Motor neuron (in vitro differentiated cells): ENCODE measurements around the gene CRHBP. TPM values are rescaled to one million over a fixed set of nuclear protein-coding genes. Genes with fewer than 3 reads are reported as not detected.
"Not testable (repeated sequence)": the region's sequence is repeated elsewhere in the genome, so short reads cannot be mapped to it uniquely, and the experiment has no call there.

Source experiments
- ATAC-seq, 8 experiments: fragments of 200-7000 bp; cut with Tn5 transposase; replicated peaks in 6 of 8; 2 replicates each; pipeline ENCODE4 v1.8.0; 2021; ENCODE audit warnings: mild to moderate bottlenecking in 8 of 8, moderate library complexity in 8 of 8
- H3K27ac ChIP-seq, 2 donors: fragments of 250-450 bp; sonication (Bioruptor Pico); 2 replicates each; pipeline ENCODE4 v1.9.0; 2021; ENCODE audit warnings: antibody characterized with exemption in 2 of 2, mild to moderate bottlenecking in 2 of 2, moderate library complexity in 1 of 2
- H3K4me1 ChIP-seq, 2 donors: fragments of 250-450 bp; sonication (Bioruptor Pico); replicated peaks in 1 of 2; 2 replicates each; pipeline ENCODE4 v1.6.1; 2021; ENCODE audit warnings: antibody characterized with exemption in 2 of 2, mild to moderate bottlenecking in 2 of 2, moderate library complexity in 1 of 2
- H3K4me3 ChIP-seq, 5 donors: fragments of 250-450 bp; sonication (Bioruptor Pico); 2 replicates each; pipeline ENCODE4 v1.9.0; 2021; ENCODE audit warnings: antibody characterized with exemption in 5 of 5, mild to moderate bottlenecking in 5 of 5, moderate library complexity in 4 of 5
- WGBS, 10 experiments: fragments of 450-650 bp; shearing (Covaris generic); methylation state at CpG; one replicate each; pipeline ENCODE4 v1.0.0; 2022; 5-methylcytosine and 5-hydroxymethylcytosine counted together
- in situ Hi-C, 9 experiments: fragments of 400-800 bp; cut with MboI; loops; one replicate each; pipeline ENCODE4 v1.15.0; 2021; ENCODE audit warnings: low sequenced_read_pairs in 9 of 9, low pct_unique_long_range_greater_than_20kb in 2 of 9; ENCODE audit not compliant: unreplicated experiment in 9 of 9
- total RNA-seq, 8 experiments: library from RNA; unstranded; fragments of 300-600 nt; gene quantifications; 2 replicates each; pipeline versions ENCODE4 v1.2.3 to v1.2.4, GENCODE V29; 2022

Gene CRHBP
- total RNA-seq, 8 experiments from 2014 or later, result 0.25 to 2.4 (median 0.38) TPM; not detected in 1

GRCh38 chr5:76942581-76942980 lies 10.3 kb upstream of the CRHBP start:
- peak in 2 of 8 experiments; percentile 63 to 79 for ATAC-seq

GRCh38 chr5:76943006-76943405 lies 9.8 kb upstream of the CRHBP start:
- peak in 3 of 8 experiments; percentile 25 to 59 (median 46) for ATAC-seq
- Histone ChIP-seq H3K27ac (no peak overlapping the region), H3K4me1 (no peaks in the 10 kb centered on the region), H3K4me3 (no peak overlapping the region)
- in situ Hi-C loops, result no loop called here
- WGBS, 10 experiments, result 40 to 100% (median 55%) methylated on average over 1 of the region's 3 CpGs; no CpG with 5 or more reads in 6 of the 10 experiments

More at GRCh38 chr5:76942581-76942980, 10.3 kb upstream of the CRHBP start:
- Histone ChIP-seq H3K4me1 (no peaks in the 10 kb centered on the region), H3K4me3 (no peak overlapping the region), H3K27ac (no peak overlapping the region)
- WGBS, 10 experiments, result 0 to 100% (median 67%) methylated on average over 1 of the region's 1 CpG; no CpG with 5 or more reads in 3 of the 10 experiments
- in situ Hi-C loops, result no loop called here

DNA sequence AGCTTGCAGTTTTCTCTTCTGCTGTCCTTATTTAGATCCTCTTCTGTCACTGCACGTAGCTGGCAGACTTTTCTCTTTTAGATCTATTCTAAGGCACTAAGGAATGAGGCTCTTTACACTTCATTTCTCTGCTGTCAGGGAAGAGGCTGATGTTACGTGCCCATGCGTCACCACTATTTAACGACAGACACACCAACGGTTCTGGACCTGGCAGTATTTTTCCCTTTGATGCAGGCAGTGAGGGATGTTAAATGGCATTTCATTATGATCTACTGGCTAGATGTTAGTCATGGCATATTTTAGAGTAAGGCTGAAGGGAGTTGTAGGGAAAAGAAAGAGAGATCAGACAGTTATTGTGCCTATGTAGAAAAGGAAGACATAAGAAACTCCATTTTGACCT lies 8.2 kb upstream of the CRHBP start:
- no peak overlapping the region for H3K27ac ChIP-seq
- 20 to 86% (median 62%) methylated on average over 1 to 5 of the region's 5 CpGs; no CpG with 5 or more reads in 2 of the 10 experiments for WGBS, 10 experiments
- ATAC-seq, result peak in 1 of 8 experiments; percentile 32
- no peak overlapping the region for H3K4me3 ChIP-seq
- in situ Hi-C loops, result no loop called here
- no peaks in the 10 kb centered on the region for H3K4me1 ChIP-seq

GRCh38 chr5:76945238-76945637 lies 7.6 kb upstream of the CRHBP start:
- ATAC-seq, H3K4me1 ChIP-seq, in situ Hi-C loops, H3K4me3 ChIP-seq, H3K27ac ChIP-seq: not testable (repeated sequence)
- 57 to 100% (median 80%) methylated on average over 1 to 6 of the region's 9 CpGs; no CpG with 5 or more reads in 6 of the 10 experiments for WGBS, 10 experiments

- in situ Hi-C loops, result no loop called here
- Histone ChIP-seq H3K27ac (no peak overlapping the region), H3K4me1 (no peaks in the 10 kb centered on the region), H3K4me3 (no peak overlapping the region)
- 65 to 100% (median 100%) methylated on average over 1 to 2 of the region's 2 CpGs; no CpG with 5 or more reads in 1 of the 10 experiments for WGBS, 10 experiments
- no peak for ATAC-seq
These were observed 6.8 kb upstream of the CRHBP start for GRCh38 chr5:76946090-76946489.

- Histone ChIP-seq H3K4me1 (no peaks in the 10 kb centered on the region), H3K27ac (no peak overlapping the region), H3K4me3 (no peak overlapping the region)
- no peak for ATAC-seq
- in situ Hi-C loops, result no loop called here
- 5 to 92% (median 64%) methylated on average over 2 to 4 of the region's 4 CpGs; no CpG with 5 or more reads in 1 of the 10 experiments for WGBS, 10 experiments
These were observed 5.8 kb upstream of the CRHBP start for GRCh38 chr5:76947082-76947503.

GRCh38 chr5:76953551-76954382 lies 922 bp downstream of the CRHBP start:
- Histone ChIP-seq H3K27ac (no peak overlapping the region), H3K4me3 (peak overlapping the region; percentile 33 to 44 (median 38)), H3K4me1 (no peaks in the 10 kb centered on the region)
- peak; percentile 43 to 85 (median 71) for ATAC-seq
- in situ Hi-C loops, result no loop called here
- WGBS, 10 experiments, result 0 to 7% (median 3%) methylated on average over 3 to 6 of the region's 81 CpGs; no CpG with 5 or more reads in 7 of the 10 experiments

GRCh38 chr5:76954383-76954763 lies 1.5 kb downstream of the CRHBP start:
- Histone ChIP-seq H3K27ac (no peak overlapping the region), H3K4me1 (no peaks in the 10 kb centered on the region), H3K4me3 (peak overlapping the region; percentile 33 to 44 (median 38))
- in situ Hi-C loops, result no loop called here
- no peak for ATAC-seq
- 5 to 13% (median 7%) methylated on average over 3 to 4 of the region's 25 CpGs; no CpG with 5 or more reads in 6 of the 10 experiments for WGBS, 10 experiments

DNA sequence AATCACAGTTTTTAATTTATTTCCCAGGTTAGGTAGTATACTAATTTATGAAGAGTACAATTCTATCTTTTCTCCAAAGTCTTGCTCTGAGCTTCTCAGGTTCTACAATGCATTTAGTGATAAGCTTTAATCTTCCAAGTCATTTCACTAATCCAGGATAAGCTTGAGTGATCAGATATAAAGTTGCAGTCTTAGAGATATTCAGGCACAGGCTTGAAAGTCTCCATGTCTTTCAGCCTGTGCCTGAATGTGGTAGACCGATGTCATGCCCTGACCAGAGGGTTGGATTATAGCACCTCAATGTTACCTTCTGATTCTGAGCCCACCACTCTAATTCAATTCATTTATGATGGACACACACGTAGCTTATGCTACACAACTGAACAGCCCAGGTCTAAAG lies 3.2 kb downstream of the CRHBP start:
- 80 to 100% (median 83%) methylated on average over 1 to 2 of the region's 2 CpGs; no CpG with 5 or more reads in 5 of the 10 experiments for WGBS, 10 experiments
- Histone ChIP-seq H3K4me1 (no peaks in the 10 kb centered on the region), H3K27ac (no peak overlapping the region), H3K4me3 (no peak overlapping the region)
- in situ Hi-C loops, result no loop called here
- ATAC-seq, result no peak

DNA sequence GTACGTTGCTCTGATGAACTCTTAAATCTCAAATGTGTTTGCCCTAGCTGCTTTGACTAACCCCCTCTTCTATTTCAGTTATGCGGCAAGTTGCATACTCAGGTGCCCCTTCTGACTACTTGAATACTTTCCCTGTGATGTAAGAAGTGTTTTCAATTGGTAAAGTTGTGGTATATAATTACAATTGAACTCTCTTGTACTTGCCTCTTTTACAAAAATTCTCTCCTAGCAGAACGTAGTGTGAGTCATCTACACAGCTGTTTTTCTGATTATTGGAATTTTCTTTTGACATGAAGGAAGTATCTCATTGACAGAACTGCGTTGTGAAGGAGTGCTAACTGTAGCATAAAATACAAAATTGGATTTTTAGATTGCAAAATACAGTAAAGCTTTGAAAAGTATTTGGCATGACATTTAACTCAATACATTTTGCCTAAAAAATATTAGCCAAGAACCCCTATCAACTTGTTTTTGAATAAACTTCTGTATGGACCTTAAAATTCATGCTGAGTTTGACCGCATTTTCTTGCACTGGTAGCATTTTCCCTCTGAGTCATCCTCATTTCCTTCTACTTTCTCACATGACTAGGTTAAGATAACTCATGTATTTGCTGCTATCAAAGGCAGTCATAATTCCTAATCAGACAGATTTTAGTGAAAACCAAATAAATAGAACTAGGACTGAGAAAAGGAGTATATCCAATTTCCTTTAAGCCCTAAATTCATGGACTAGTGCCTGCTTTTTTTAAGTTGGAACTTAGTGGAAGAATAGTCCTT lies 6.3 kb downstream of the CRHBP start:
- in situ Hi-C loops, result no loop called here
- WGBS, 10 experiments, result 16 to 100% (median 75%) methylated on average over 1 to 5 of the region's 5 CpGs; no CpG with 5 or more reads in 1 of the 10 experiments
- ATAC-seq, result peak in 2 of 8 experiments; percentile 70 to 85

DNA sequence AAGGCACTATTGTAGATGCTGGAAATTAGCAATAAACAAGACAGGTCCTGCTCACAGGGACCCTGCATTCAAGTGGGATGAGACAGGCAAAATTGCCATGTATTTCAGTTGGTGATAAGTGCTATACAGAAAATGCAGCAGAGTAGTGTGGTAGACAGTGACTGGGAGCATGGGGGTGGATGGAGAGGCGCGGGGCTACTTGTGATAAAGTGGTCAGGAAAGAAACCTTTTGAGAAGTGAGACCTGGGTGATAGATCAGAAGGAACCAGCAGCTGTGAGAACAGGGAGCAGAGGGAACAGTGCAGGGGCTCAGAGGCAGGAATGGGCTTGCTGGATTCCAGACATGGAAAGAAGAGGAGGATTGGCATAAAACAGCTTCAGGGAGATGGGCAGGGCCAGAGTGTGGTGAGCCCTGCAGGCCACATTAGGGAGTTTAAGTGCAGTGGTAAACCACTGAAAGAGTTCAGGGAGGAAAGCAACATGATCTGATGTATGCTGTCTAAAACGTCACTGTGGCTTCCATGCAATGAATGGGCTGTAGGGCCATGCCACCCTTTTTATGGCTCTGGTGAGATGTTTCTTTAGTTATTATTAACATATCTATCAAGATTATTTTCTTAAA lies 7.3 kb downstream of the CRHBP start:
- in situ Hi-C loops, result no loop called here
- 0 to 94% (median 80%) methylated on average over 1 to 3 of the region's 3 CpGs; no CpG with 5 or more reads in 2 of the 10 experiments for WGBS, 10 experiments
- Histone ChIP-seq H3K27ac (no peak overlapping the region), H3K4me1 (peaks cover 0 to 2% of the 10 kb centered on the region in 2 donors), H3K4me3 (no peak overlapping the region)
- peak in 3 of 8 experiments; percentile 65 to 92 (median 77) for ATAC-seq

More for the DNA sequence above, 6.3 kb downstream of the CRHBP start:
- Histone ChIP-seq H3K4me1 (peaks cover 0 to 2% of the 10 kb centered on the region in 2 donors), H3K27ac (no peak overlapping the region), H3K4me3 (no peak overlapping the region)

- no peak overlapping the region for H3K4me3 ChIP-seq
- H3K4me1 ChIP-seq, result peaks cover 0 to 2% of the 10 kb centered on the region in 2 donors
- in situ Hi-C loops, result no loop called here
- no peak for ATAC-seq
- no peak overlapping the region for H3K27ac ChIP-seq
- WGBS, 10 experiments, result 0 to 27% (median 15%) methylated on average over 1 to 2 of the region's 2 CpGs; no CpG with 5 or more reads in 3 of the 10 experiments
These were observed 11.2 kb downstream of the CRHBP start for GRCh38 chr5:76964060-76964459.
